HepG2 (cell line): ENCODE measurements around the gene MAPK4. TPM values are rescaled to one million over a fixed set of nuclear protein-coding genes. Genes with fewer than 3 reads are reported as not detected.

Experiments used
- AFF4 ChIP-seq: sonication (generic); formaldehyde crosslinking; IDR thresholded peaks from 2 replicates; pipeline ENCODE4 v1.4.0; 2020; ENCODE audit warnings: missing genetic modification reagents
- BATF2 ChIP-seq: sonication (generic); formaldehyde crosslinking; IDR thresholded peaks from 2 replicates; pipeline ENCODE4 v1.8.0; 2022; ENCODE audit warnings: mild to moderate bottlenecking, missing genetic modification reagents, moderate library complexity
- BCL6 ChIP-seq: IDR thresholded peaks from 2 replicates; pipeline ENCODE4 v1.6.1; 2016; ENCODE audit warnings: missing genetic modification reagents, missing compliant biosample characterization
- CERS6 ChIP-seq: sonication (generic); formaldehyde crosslinking; IDR thresholded peaks from 2 replicates; pipeline ENCODE4 v1.5.0; 2020; ENCODE audit warnings: missing genetic modification reagents
- CHD2 ChIP-seq: IDR thresholded peaks from 2 replicates; pipeline ENCODE4 v1.6.1; 2011; ENCODE audit warnings: low read depth, low read length, improper control_type of control experiment
- HES4 ChIP-seq: sonication (generic); formaldehyde crosslinking; IDR thresholded peaks from 2 replicates; pipeline ENCODE4 v1.9.0; 2021; ENCODE audit warnings: mild to moderate bottlenecking, missing genetic modification reagents, borderline replicate concordance
- HOMEZ ChIP-seq: IDR thresholded peaks from 2 replicates; pipeline ENCODE4 v1.6.1; 2016; ENCODE audit warnings: low read depth
- KLF9 ChIP-seq: IDR thresholded peaks from 2 replicates; pipeline ENCODE4 v1.6.1; 2016; ENCODE audit warnings: low read depth
- MEIS1 ChIP-seq: sonication (generic); formaldehyde crosslinking; IDR thresholded peaks from 2 replicates; pipeline ENCODE4 v1.9.0; 2021; ENCODE audit warnings: mild to moderate bottlenecking, missing genetic modification reagents, moderate library complexity, borderline replicate concordance
- NONO ChIP-seq, 2 experiments: fragments of 450-650 bp in 1 of 2; sonication (generic) in 1 of 2; formaldehyde crosslinking in 1 of 2; IDR thresholded peaks in 1 of 2; conservative IDR thresholded peaks in 1 of 2; 2 replicates each; pipeline versions ENCODE4 v1.6.1 to v1.8.0; 2017 to 2022; ENCODE audit warnings: mild to moderate bottlenecking in 1 of 2, missing genetic modification reagents in 1 of 2, moderate library complexity in 1 of 2
- NRL ChIP-seq: sonication (generic); formaldehyde crosslinking; IDR thresholded peaks from 2 replicates; pipeline ENCODE4 v1.5.0; 2020; ENCODE audit warnings: missing genetic modification reagents, mild to moderate bottlenecking, moderate library complexity, borderline replicate concordance
- PITX1 ChIP-seq: sonication (generic); formaldehyde crosslinking; IDR thresholded peaks from 2 replicates; pipeline ENCODE4 v1.5.1; 2020; ENCODE audit warnings: mild to moderate bottlenecking, missing genetic modification reagents
- SSRP1 ChIP-seq: IDR thresholded peaks from 2 replicates; pipeline ENCODE4 v1.6.1; 2016; ENCODE audit warnings: control low read depth
- TEF ChIP-seq: sonication (generic); formaldehyde crosslinking; IDR thresholded peaks from 2 replicates; pipeline ENCODE4 v1.5.0; 2020; ENCODE audit warnings: missing genetic modification reagents
- U2AF2 ChIP-seq: fragments of 200-400 bp; formaldehyde crosslinking; IDR thresholded peaks from 2 replicates; pipeline ENCODE4 v1.6.1; 2017; ENCODE audit warnings: low read depth, mild to moderate bottlenecking, low read length
- YEATS4 ChIP-seq: sonication (generic); formaldehyde crosslinking; IDR thresholded peaks from 2 replicates; pipeline ENCODE4 v1.4.0; 2020; ENCODE audit warnings: missing genetic modification reagents, borderline replicate concordance
- ZBTB14 ChIP-seq: sonication (generic); formaldehyde crosslinking; IDR thresholded peaks from 2 replicates; pipeline ENCODE4 v1.4.0; 2020; ENCODE audit warnings: missing genetic modification reagents
- ZMAT5 ChIP-seq: sonication (generic); formaldehyde crosslinking; IDR thresholded peaks from 2 replicates; pipeline ENCODE4 v1.5.0; 2020; ENCODE audit warnings: mild to moderate bottlenecking, low read depth, missing genetic modification reagents, borderline replicate concordance
- ZNF577 ChIP-seq: sonication (generic); formaldehyde crosslinking; IDR thresholded peaks from 2 replicates; pipeline ENCODE4 v1.4.0; 2020; ENCODE audit warnings: mild to moderate bottlenecking, low read depth, missing genetic modification reagents, borderline replicate concordance
- ZNF83 ChIP-seq: sonication (generic); formaldehyde crosslinking; IDR thresholded peaks from 2 replicates; pipeline ENCODE4 v1.4.0; 2020; ENCODE audit warnings: missing genetic modification reagents, mild to moderate bottlenecking, borderline replicate concordance
- ZSCAN20 ChIP-seq: sonication (generic); formaldehyde crosslinking; IDR thresholded peaks from 2 replicates; pipeline ENCODE4 v1.4.0; 2020; ENCODE audit warnings: missing genetic modification reagents, mild to moderate bottlenecking, borderline replicate concordance
- polyA plus RNA-seq, 8 experiments: library from polyadenylated mRNA; depleted of rRNA in 3 of 8; stranded (reverse) in 7 of 8; unstranded in 1 of 8; fragments of >200 nt; fragmentation: Illumina TruSeq in 4 of 8; extraction: Trizol in 4 of 8; gene quantifications; 2 replicates each; pipeline versions ENCODE4 v1.2.1 to v1.2.3, GENCODE V29; 2011 to 2016; ENCODE audit warnings: low read depth in 4 of 8, missing spikeins in 1 of 8, mixed read lengths in 1 of 8; ENCODE audit not compliant: insufficient read depth in 1 of 8
- total RNA-seq, 5 experiments: library from RNA; depleted of rRNA; stranded (reverse); fragments of >200 nt; fragmentation: Illumina TruSeq; extraction: Trizol; gene quantifications; 2 replicates each; pipeline ENCODE4 v1.2.3, GENCODE V29; 2016; ENCODE audit warnings: low read depth in 1 of 5

The MAPK4 gene
- total and polyA plus RNA-seq, 2 of the 13 experiments (the other 11 are each of a cell fraction or from before 2014, with no cell fraction given) = not detected

GRCh38 chr18:50737127-50737526, 177.2 kb downstream of the MAPK4 start (continued):
- TF ChIP-seq BATF2 (CRISPR knock-in tag) (no peak), BCL6 (CRISPR knock-in tag) (peak; percentile 22; the same call in 1 of the 2 replicates), NRL (no peak), TEF (CRISPR knock-in tag) (no peak), SSRP1 (CRISPR knock-in tag) (no peak), YEATS4 (CRISPR knock-in tag) (no peak; the same call in 1 of the 2 replicates), ZNF577 (CRISPR knock-in tag) (no peak), AFF4 (CRISPR knock-in tag) (no peak), ZSCAN20 (CRISPR knock-in tag) (no peak; the same call in 1 of the 2 replicates), MEIS1 (CRISPR knock-in tag) (no peak), HES4 (CRISPR knock-in tag) (no peak), ZMAT5 (CRISPR knock-in tag) (no peak), KLF9 (CRISPR knock-in tag) (no peak), ZNF83 (CRISPR knock-in tag) (no peak), CERS6 (CRISPR knock-in tag) (no peak), NONO (IDR thresholded peaks at IDR 0.05) (no peak), NONO (CRISPR knock-in tag; conservative IDR thresholded peaks at IDR 0.05) (no peak; the same call in 1 of the 2 replicates), PITX1 (CRISPR knock-in tag) (peak; percentile 87), ZBTB14 (no peak), CHD2 (no peak), U2AF2 (no peak), HOMEZ (CRISPR knock-in tag) (no peak)
